Activated T-cell treated with anti-CD3 and anti-CD28 coated beads, Interleukin-2, amount 50 U/mL, for 72 hours (primary cell): ENCODE data around the gene NRP1. TPM values are rescaled to one million over a fixed set of nuclear protein-coding genes. Genes with fewer than 3 reads are reported as not detected.
"Not testable (repeated sequence)": the region's sequence is repeated elsewhere in the genome, so short reads cannot be mapped to it uniquely, and the experiment has no call there.

Source experiments
- ATAC-seq, 2 donors: fragments of 150-1000 bp; cut with Tn5 transposase; replicated peaks in 1 of 2; 2 replicates each; pipeline ENCODE4 v1.10.0; 2021; ENCODE audit warnings: moderate library complexity in 2 of 2, mild to moderate bottlenecking in 1 of 2
- DNase-seq, 2 donors: peaks; one replicate each; pipeline ENCODE4 v3.0.0; 2021 to 2022; ENCODE audit warnings: mixed read lengths in 1 of 2
- H3K27ac Mint-ChIP-seq: one replicate; pipeline ENCODE4 v1.8.0; 2022; ENCODE audit warnings: mild to moderate bottlenecking, moderate library complexity, mixed read lengths
- H3K27me3 Mint-ChIP-seq: one replicate; pipeline ENCODE4 v1.8.0; 2022; ENCODE audit warnings: low read depth, mixed read lengths
- H3K36me3 Mint-ChIP-seq, 2 donors: one replicate each; pipeline ENCODE4 v1.8.0; 2022; ENCODE audit warnings: mixed read lengths in 2 of 2, mild to moderate bottlenecking in 1 of 2; ENCODE audit not compliant: insufficient read depth in 2 of 2
- H3K4me1 Mint-ChIP-seq: one replicate; pipeline ENCODE4 v1.8.0; 2022; ENCODE audit warnings: low read depth, mixed read lengths
- H3K4me3 Mint-ChIP-seq, 2 donors: one replicate each; pipeline ENCODE4 v1.8.0; 2022; ENCODE audit warnings: mild to moderate bottlenecking in 2 of 2, mixed read lengths in 2 of 2, moderate library complexity in 2 of 2
- H3K9me3 Mint-ChIP-seq, 2 donors: one replicate each; pipeline ENCODE4 v1.8.0; 2022; ENCODE audit warnings: mixed read lengths in 2 of 2
- total RNA-seq, 2 donors: library from RNA; stranded (reverse); gene quantifications; one replicate each; pipeline ENCODE4 v1.2.3, GENCODE V29; 2022

NRP1 gene
- total RNA-seq, 2 donors from 2014 or later: 0.72 to 0.84 TPM

DNA sequence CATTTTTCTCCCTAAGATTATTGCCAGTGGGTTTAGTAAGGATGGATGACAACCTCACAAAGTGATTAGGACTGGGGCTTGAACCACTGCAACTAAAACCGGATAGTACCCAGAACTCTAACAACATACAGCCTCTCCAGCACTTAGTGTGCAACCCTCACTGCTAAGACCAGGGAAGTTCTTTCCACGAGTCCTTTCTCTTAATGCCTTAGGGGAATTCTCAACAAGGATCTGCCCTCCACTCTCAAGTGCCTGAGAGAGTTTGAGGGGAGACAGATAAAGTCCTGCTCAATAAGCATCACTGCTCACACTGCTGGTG lies 104.6 kb downstream of the NRP1 start:
- H3K27me3 Mint-ChIP-seq: peaks cover 21% of the 10 kb centered on the region
- H3K27ac Mint-ChIP-seq: no peak overlapping the region
- no peaks in the 10 kb centered on the region for H3K36me3 Mint-ChIP-seq
- H3K9me3 Mint-ChIP-seq: no peaks in the 10 kb centered on the region
- no peak for DNase-seq
- no peaks in the 10 kb centered on the region for H3K4me1 Mint-ChIP-seq
- no peak overlapping the region for H3K4me3 Mint-ChIP-seq
- ATAC-seq: no peak

DNA sequence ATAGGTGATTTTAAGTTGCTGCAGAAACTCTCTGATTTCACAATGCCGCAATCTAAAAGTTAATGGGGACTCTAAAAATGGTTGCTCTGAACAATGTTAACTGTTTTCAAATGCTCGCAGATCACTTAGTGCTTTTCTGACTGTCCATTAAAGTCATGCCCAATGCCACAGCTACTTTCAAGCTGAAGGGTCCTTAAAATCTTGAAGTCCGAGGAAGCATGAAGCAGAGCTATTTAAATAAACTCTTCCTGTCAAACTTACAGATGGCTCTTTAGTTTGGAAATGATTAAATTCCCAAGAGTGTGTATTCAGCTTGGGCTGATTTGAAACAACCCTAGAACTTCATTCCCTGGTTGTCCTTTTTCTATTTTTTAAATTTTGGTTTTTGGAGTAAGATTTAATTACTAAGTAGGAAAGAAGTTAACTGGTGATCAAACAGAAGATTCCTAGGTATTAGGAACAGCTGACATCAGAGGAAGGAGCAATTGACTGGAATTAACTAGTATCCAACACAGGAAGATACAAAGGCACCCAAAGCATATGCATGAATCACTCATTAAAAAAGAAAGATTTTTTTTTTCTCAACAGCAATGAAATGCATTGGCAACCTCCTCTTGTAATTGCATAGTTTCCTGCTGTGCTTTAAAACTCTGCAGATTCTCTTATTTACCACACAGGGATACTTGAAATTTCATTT lies 105.1 kb downstream of the NRP1 start:
- no peak for ATAC-seq
- Mint-ChIP-seq H3K27me3 (peaks cover 16% of the 10 kb centered on the region), H3K9me3 (no peaks in the 10 kb centered on the region), H3K36me3 (no peaks in the 10 kb centered on the region), H3K27ac (no peak overlapping the region), H3K4me1 (no peaks in the 10 kb centered on the region), H3K4me3 (no peak overlapping the region)
- no peak for DNase-seq

DNA sequence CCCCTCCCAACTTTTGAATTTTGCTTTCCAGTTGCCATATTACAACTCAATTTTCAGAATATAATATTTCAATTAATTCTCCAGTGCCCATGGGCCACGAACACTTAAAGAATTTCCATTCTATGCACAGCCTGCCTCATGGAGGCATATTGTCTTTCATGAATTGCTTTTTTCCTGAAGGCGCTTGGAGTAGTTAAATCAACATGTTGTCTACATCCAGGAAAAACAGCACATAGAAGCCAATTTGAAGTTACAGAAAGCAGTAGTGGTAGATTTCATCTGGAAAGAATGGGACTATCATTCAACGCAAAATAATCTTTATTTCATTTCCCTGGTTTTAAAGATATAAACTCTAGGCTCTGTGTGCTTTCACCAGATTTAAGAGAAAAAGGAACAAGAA lies 106.0 kb downstream of the NRP1 start:
- DNase-seq: no peak
- ATAC-seq: no peak
- no peaks in the 10 kb centered on the region for H3K4me1 Mint-ChIP-seq
- no peak overlapping the region for H3K4me3 Mint-ChIP-seq
- no peak overlapping the region for H3K27ac Mint-ChIP-seq
- peaks cover 15% of the 10 kb centered on the region for H3K27me3 Mint-ChIP-seq
- no peaks in the 10 kb centered on the region for H3K36me3 Mint-ChIP-seq
- no peaks in the 10 kb centered on the region for H3K9me3 Mint-ChIP-seq

DNA sequence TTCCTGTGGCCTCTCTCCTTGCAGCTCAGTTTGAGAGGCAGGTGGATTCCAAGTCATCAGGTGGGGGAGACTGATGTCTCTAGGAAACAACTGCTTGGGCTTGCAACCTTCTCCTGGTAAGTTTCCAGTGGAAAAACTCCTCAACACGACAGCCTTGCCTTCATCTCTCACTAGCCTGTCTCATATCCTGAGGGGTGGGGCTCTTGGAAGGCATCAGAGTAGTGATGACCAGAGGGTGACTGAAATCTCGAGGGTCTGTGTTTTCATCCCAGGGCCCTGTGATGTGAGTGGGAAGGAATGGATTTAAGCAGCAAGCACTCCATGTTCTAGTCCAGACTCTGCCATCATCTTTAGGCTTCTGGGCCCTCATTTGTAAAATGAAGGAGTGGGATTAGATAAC lies 107.0 kb downstream of the NRP1 start:
- Mint-ChIP-seq H3K4me1 (no peaks in the 10 kb centered on the region), H3K9me3 (no peaks in the 10 kb centered on the region), H3K4me3 (no peak overlapping the region), H3K27ac (no peak overlapping the region), H3K27me3 (peaks cover 15% of the 10 kb centered on the region), H3K36me3 (no peaks in the 10 kb centered on the region)
- ATAC-seq (no peak), DNase-seq (no peak)

DNA sequence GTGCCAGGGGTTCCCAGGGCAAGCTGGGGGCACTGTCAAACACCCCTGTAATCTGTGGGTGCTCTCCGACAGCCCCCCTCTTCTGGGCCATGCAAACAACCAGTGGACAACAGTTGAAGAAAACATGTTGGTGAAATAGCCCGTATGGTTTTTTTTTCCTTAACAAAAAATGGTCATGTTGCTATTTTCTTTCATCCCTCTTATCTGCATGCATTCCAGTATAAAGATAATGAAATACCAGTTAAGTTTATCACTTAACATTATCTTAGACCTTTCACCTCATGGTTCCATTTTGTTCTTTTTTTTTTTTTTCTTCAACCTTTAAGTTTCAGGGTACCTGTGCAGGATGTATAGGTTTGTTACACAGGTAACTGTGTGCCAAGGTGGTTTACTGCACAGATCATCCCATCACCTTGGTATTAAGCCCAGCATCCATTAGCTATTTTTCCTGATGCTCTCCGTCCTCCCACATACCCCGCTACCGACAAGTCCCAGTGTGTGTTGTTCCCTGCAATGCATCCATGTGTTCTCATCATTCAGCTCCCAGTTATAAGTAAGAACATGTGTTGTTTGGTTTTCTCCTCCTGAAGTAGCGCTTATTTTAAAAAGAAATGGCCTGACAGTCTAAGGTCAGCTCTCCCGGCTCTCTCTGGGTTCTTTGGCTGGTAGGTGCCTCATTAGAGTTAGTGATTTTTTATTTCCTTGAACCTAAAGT lies 110.1 kb downstream of the NRP1 start:
- ATAC-seq: no peak
- Mint-ChIP-seq H3K4me1 (no peaks in the 10 kb centered on the region), H3K9me3 (no peaks in the 10 kb centered on the region), H3K4me3 (no peak overlapping the region), H3K27me3 (no peaks in the 10 kb centered on the region), H3K36me3 (no peaks in the 10 kb centered on the region), H3K27ac (no peak overlapping the region)
- DNase-seq: no peak

DNA sequence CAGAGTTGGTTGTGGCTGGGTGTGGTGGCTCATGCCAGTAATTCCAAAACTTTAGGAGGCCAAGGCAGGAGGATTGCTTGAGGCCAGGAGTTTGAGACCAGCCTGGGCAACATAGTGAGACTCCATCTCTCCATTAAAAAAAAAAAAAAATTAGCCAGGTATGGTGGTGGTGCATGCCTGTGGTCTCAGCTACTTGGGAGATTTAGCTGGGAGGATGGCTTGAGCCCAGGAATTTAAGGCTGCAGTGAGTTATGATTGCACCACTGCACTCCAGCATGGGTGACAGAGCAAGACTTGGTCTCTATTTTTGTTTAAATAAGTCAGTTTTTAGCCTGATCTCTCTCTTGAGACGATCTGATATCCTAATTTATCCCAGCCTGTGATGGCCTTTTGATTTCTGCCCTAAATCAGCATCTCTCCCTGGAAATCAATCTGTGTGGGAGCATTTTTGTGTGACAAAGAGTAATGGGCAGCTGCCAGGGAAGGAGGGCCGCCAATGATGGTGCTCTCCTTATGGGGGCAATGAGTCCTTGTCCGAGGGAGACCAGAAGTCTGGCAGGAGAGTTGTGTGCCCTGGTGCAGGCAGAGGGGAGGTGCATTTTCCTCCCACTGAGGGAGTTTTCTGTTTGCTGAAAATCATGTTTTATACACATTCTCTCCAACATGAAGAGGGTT lies 111.0 kb downstream of the NRP1 start:
- H3K4me3 Mint-ChIP-seq: no peak overlapping the region
- no peaks in the 10 kb centered on the region for H3K4me1 Mint-ChIP-seq
- H3K27me3 Mint-ChIP-seq: no peaks in the 10 kb centered on the region
- H3K9me3 Mint-ChIP-seq: no peaks in the 10 kb centered on the region
- ATAC-seq: no peak
- no peaks in the 10 kb centered on the region for H3K36me3 Mint-ChIP-seq
- DNase-seq: no peak
- H3K27ac Mint-ChIP-seq: no peak overlapping the region

DNA sequence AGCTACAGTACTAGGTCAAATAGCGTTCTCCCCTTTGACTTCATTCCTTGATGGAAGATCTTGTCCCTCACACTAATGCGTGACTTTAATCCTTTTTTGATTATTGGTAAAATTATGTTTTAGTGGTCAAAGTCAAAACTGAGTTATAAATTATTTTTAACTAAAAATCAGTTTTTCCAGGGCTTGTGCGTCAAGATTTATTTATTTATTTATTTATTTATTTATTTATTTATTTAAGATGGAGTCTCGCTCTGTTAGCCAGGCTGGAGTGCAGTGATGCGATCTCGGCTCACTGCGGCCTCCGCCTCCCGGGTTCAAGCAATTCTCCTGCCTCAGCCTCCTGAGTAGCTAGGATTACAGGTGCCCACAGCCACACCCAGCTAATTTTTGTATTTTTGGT lies 112.2 kb downstream of the NRP1 start:
- not testable (repeated sequence) for H3K4me3 Mint-ChIP-seq, H3K27me3 Mint-ChIP-seq, DNase-seq, ATAC-seq, H3K4me1 Mint-ChIP-seq, H3K36me3 Mint-ChIP-seq, H3K9me3 Mint-ChIP-seq, H3K27ac Mint-ChIP-seq

DNA sequence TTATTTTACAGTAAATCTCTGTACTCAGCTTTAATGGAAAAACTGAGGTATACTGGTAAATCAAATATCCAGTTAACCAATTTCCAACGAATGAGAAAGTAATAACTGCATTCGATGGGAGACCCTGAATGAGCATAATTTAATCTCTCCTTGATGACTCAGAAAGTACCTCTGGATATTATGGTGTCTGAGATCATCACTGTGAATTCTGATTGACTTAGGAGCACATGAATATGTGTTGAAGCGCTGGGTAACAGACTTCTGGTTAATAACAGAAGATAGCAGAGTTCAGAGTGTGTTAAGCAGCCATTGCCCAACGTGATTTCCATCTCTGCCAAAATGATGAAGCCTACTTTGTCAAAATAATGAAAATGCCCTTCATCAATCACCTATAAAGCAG lies 116.6 kb downstream of the NRP1 start:
- no peak for ATAC-seq
- no peak overlapping the region for H3K4me3 Mint-ChIP-seq
- DNase-seq: no peak
- H3K4me1 Mint-ChIP-seq: peaks cover 16% of the 10 kb centered on the region
- no peaks in the 10 kb centered on the region for H3K27me3 Mint-ChIP-seq
- no peaks in the 10 kb centered on the region for H3K36me3 Mint-ChIP-seq
- no peak overlapping the region for H3K27ac Mint-ChIP-seq
- peaks cover 2 to 4% of the 10 kb centered on the region in 2 donors for H3K9me3 Mint-ChIP-seq

DNA sequence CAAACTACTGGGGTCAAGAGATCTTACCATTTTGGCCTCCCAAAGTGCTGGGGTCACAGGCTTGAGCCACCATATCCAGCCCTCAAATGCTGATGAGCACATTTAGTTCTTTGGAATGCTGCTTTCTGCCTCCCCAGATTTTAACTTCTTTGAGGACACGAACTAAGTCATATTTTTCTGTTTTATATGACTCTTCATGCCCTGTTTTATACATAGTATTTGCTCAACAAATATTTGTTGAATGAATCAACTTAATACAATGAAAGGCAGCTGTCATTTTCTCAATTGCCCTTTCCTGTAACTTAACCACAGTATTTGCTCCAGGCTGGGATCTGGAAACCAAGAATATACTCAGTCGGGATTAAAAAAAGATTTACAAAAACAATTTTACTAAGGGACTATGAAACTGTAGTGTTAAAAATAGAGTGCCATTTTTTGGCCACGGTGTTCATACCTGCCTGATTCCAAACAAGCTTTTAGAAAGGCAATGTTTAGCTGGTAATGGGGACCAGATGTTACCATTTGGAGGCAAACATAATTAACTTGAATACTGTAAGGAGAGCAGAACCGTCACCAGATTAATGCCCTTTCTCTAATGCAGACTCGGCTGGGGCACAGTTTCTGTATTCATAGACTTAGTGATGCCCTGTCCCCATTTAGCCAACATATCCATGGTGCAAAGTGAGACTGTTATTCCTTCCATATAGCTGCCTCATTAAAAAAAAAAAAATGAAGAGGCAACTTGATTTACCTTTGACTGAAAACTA lies 117.6 kb downstream of the NRP1 start:
- Mint-ChIP-seq H3K9me3 (peaks cover 2 to 4% of the 10 kb centered on the region in 2 donors), H3K36me3 (no peaks in the 10 kb centered on the region), H3K4me1 (peaks cover 25% of the 10 kb centered on the region), H3K27me3 (no peaks in the 10 kb centered on the region), H3K27ac (no peak overlapping the region), H3K4me3 (no peak overlapping the region)
- ATAC-seq (no peak), DNase-seq (no peak)

DNA sequence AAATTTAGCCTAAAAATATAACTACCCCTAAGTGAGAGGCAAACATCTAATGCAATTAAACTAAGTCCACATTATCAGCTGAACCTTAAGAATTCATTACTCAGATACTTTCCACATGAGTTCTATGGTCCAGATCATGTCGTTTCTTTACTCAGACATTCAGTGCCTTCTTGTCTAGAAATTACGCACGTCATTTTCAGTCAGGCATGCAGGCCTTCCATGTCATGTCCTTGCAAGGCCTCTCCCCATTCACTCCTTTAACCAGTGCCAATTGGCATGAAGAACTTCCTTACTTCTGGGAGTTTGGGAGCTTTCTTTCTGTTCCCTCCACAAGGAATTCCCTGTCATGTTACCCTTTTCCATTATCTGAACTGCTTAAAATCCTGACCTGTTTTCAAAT lies 118.8 kb downstream of the NRP1 start:
- Mint-ChIP-seq H3K36me3 (no peaks in the 10 kb centered on the region), H3K4me3 (no peak overlapping the region), H3K27ac (no peak overlapping the region), H3K4me1 (peaks cover 35% of the 10 kb centered on the region), H3K9me3 (peaks cover 2 to 4% of the 10 kb centered on the region in 2 donors), H3K27me3 (no peaks in the 10 kb centered on the region)
- no peak for ATAC-seq
- DNase-seq: no peak

DNA sequence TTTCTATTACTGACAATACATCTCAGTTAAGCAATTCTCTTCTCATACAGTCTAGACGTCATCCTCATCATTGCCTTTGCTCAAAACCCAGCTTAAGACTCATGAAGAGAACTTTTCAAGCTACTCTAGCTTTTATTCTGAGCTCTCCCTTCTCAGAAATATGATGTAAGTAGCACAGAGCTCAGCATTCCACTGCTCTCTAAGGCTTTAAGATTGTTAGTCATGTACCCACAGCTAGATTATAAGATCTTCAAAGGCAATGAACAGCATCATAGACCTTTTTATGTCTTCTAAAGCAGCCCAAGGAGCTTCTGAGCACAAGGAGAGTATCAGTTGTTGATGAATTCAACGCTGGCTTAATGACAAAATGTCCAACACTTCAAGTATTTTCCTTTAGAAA lies 119.3 kb downstream of the NRP1 start:
- Mint-ChIP-seq H3K36me3 (no peaks in the 10 kb centered on the region), H3K4me1 (peaks cover 38% of the 10 kb centered on the region), H3K27ac (no peak overlapping the region), H3K27me3 (no peaks in the 10 kb centered on the region), H3K9me3 (peaks cover 2 to 4% of the 10 kb centered on the region in 2 donors), H3K4me3 (no peak overlapping the region)
- no peak for DNase-seq
- ATAC-seq: peak; percentile 81 to 82

DNA sequence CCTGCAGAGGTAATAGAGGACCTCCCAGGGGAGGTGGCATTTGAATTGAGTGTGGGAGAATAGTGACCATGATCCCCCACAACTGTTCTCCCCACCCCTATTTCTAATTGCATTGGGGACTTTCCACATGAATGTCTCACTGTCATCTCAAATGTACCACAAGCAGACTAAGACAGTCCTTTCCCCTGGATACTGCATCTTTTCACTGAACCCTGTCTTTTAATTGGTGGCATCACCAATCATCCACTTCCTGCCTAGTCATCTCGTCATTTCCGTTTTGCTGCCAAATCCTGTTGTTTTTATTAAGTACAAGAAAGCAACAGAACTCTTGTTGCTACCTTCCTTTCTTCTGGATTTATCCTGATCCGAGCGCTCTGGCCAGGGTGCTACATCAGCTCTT lies 120.3 kb downstream of the NRP1 start:
- Mint-ChIP-seq H3K36me3 (no peaks in the 10 kb centered on the region), H3K4me1 (peaks cover 38% of the 10 kb centered on the region), H3K9me3 (peaks cover 2 to 4% of the 10 kb centered on the region in 2 donors), H3K4me3 (peak overlapping the region in 1 of 2 donors; percentile 36), H3K27ac (peak overlapping the region; percentile 27), H3K27me3 (no peaks in the 10 kb centered on the region)
- ATAC-seq (peak; percentile 49 to 61), DNase-seq (no peak)
